GM23338 (cell line): ENCODE measurements around the gene OTUD5. TPM values are rescaled to one million over a fixed set of nuclear protein-coding genes. Genes with fewer than 3 reads are reported as not detected.
A peak's percentile ranks its signal among the peaks of the same experiment; 100 is the strongest.

Experiments used
- ATAC-seq: fragments of 200-7000 bp; cut with Tn5 transposase; 3 replicates; pipeline ENCODE4 v1.9.1; 2020
- DNase-seq: peaks from one replicate; pipeline ENCODE4 v3.0.0-alpha.2; 2015; ENCODE audit warnings: low spot score
- H2AFZ ChIP-seq: fragments of 200-600 bp; sonication (generic); 2 replicates; pipeline ENCODE4 v1.8.0; 2016; ENCODE audit warnings: antibody characterized with exemption, mild to moderate bottlenecking, moderate library complexity
- H3F3A ChIP-seq: fragments of 200-600 bp; sonication (generic); replicated peaks from 2 replicates; pipeline ENCODE4 v1.8.0; 2017; ENCODE audit warnings: antibody characterized with exemption, mixed run types, low read depth
- H3K27ac ChIP-seq: fragments of 200-600 bp; sonication (generic); 2 replicates; pipeline ENCODE4 v1.6.1; 2016; ENCODE audit warnings: low read depth
- H3K27me3 ChIP-seq: fragments of 200-600 bp; sonication (generic); 2 replicates; pipeline ENCODE4 v1.8.0; 2016; ENCODE audit warnings: mild to moderate bottlenecking, mixed run types, moderate library complexity; ENCODE audit not compliant: insufficient read depth
- H3K36me3 ChIP-seq: fragments of 200-600 bp; sonication (generic); 2 replicates; pipeline ENCODE4 v1.8.0; 2016; ENCODE audit warnings: mild to moderate bottlenecking; ENCODE audit not compliant: insufficient read depth
- H3K4me1 ChIP-seq: fragments of 200-600 bp; sonication (generic); 2 replicates; pipeline ENCODE4 v1.8.0; 2016; ENCODE audit warnings: mild to moderate bottlenecking, moderate library complexity; ENCODE audit not compliant: insufficient read depth
- H3K4me2 ChIP-seq: fragments of 200-600 bp; sonication (generic); 2 replicates; pipeline ENCODE4 v1.7.1; 2017; ENCODE audit warnings: mixed run types
- H3K4me3 ChIP-seq: fragments of 200-600 bp; sonication (generic); 2 replicates; pipeline ENCODE4 v1.6.1; 2016; ENCODE audit warnings: mixed run types
- H3K79me2 ChIP-seq: fragments of 200-600 bp; sonication (generic); replicated peaks from 2 replicates; pipeline ENCODE4 v1.8.0; 2017; ENCODE audit warnings: mild to moderate bottlenecking; ENCODE audit not compliant: insufficient read depth
- H3K9me2 ChIP-seq: fragments of 200-600 bp; sonication (generic); 2 replicates; pipeline ENCODE4 v1.8.0; 2017; ENCODE audit not compliant: insufficient read depth
- H4K20me1 ChIP-seq: fragments of 200-600 bp; sonication (generic); replicated peaks from 2 replicates; pipeline ENCODE4 v1.8.0; 2017; ENCODE audit warnings: mild to moderate bottlenecking; ENCODE audit not compliant: insufficient read depth
- H3K27ac Mint-ChIP-seq: 2 replicates; pipeline ENCODE4 v1.8.0; 2020; ENCODE audit warnings: inconsistent platforms, mild to moderate bottlenecking, moderate library complexity, mixed read lengths
- H3K27me3 Mint-ChIP-seq: 3 replicates; pipeline ENCODE4 v1.8.0; 2022; ENCODE audit warnings: low read depth, mild to moderate bottlenecking, moderate library complexity, mixed read lengths, inconsistent platforms; ENCODE audit not compliant: insufficient read depth, poor library complexity
- H3K36me3 Mint-ChIP-seq: 3 replicates; pipeline ENCODE4 v1.8.0; 2021; ENCODE audit warnings: low read depth, mild to moderate bottlenecking, inconsistent platforms, moderate library complexity, mixed read lengths
- H3K4me1 Mint-ChIP-seq: 3 replicates; pipeline ENCODE4 v1.8.0; 2020; ENCODE audit warnings: mild to moderate bottlenecking, inconsistent platforms, mixed read lengths
- H3K4me3 Mint-ChIP-seq: 3 replicates; pipeline ENCODE4 v1.8.0; 2021; ENCODE audit warnings: moderate library complexity, mild to moderate bottlenecking, inconsistent platforms, mixed read lengths
- H3K9me3 Mint-ChIP-seq: 3 replicates; pipeline ENCODE4 v1.8.0; 2020; ENCODE audit warnings: moderate library complexity, mild to moderate bottlenecking, inconsistent platforms, mixed read lengths
- EZH2 ChIP-seq: fragments of 200-600 bp; sonication (generic); IDR thresholded peaks from one replicate; pipeline ENCODE4 v1.8.0; 2017; ENCODE audit warnings: antibody characterized with exemption, mild to moderate bottlenecking, low read depth; ENCODE audit not compliant: unreplicated experiment
- EZH2phosphoT487 ChIP-seq: fragments of 200-600 bp; sonication (generic); IDR thresholded peaks from one replicate; pipeline ENCODE4 v1.8.1; 2018; ENCODE audit warnings: antibody characterized with exemption; ENCODE audit not compliant: unreplicated experiment
- STAT1 ChIP-seq: IDR thresholded peaks from one replicate; pipeline ENCODE4 v1.6.1; 2016; ENCODE audit warnings: antibody characterized with exemption; ENCODE audit not compliant: unreplicated experiment
- polyA plus RNA-seq: library from polyadenylated mRNA; unstranded; fragments of >200 nt; fragmentation: Nextera tagmentation; extraction: Ambion mirVana; gene quantifications from 2 replicates; pipeline ENCODE4 v1.2.1, GENCODE V29; 2016
- total RNA-seq: library from RNA; depleted of rRNA; stranded (reverse); fragments of >200 nt; shearing (Covaris generic); gene quantifications from 2 replicates; pipeline ENCODE4 v1.2.3, GENCODE V29; 2014
- TF ChIP-seq, protein P1 (sequence below), 2 experiments: fragments of 200-600 bp in 1 of 2; sonication (generic) in 1 of 2; conservative IDR thresholded peaks; 2 replicates each; pipeline versions ENCODE4 v1.5.1 to v1.6.1; 2016 to 2017; ENCODE audit warnings: antibody characterized with exemption in 2 of 2, low read depth in 2 of 2, mild to moderate bottlenecking in 2 of 2, moderate library complexity in 1 of 2
- TF ChIP-seq, protein P2 (sequence below): fragments of 250-450 bp; sonication (Bioruptor Pico); IDR thresholded peaks from 2 replicates; pipeline ENCODE4 v1.5.0; 2020; ENCODE audit warnings: mild to moderate bottlenecking, moderate library complexity

OTUD5 gene
- total and polyA plus RNA-seq, 2 experiments from 2014 or later: 23.5 to 56.5 TPM

DNA sequence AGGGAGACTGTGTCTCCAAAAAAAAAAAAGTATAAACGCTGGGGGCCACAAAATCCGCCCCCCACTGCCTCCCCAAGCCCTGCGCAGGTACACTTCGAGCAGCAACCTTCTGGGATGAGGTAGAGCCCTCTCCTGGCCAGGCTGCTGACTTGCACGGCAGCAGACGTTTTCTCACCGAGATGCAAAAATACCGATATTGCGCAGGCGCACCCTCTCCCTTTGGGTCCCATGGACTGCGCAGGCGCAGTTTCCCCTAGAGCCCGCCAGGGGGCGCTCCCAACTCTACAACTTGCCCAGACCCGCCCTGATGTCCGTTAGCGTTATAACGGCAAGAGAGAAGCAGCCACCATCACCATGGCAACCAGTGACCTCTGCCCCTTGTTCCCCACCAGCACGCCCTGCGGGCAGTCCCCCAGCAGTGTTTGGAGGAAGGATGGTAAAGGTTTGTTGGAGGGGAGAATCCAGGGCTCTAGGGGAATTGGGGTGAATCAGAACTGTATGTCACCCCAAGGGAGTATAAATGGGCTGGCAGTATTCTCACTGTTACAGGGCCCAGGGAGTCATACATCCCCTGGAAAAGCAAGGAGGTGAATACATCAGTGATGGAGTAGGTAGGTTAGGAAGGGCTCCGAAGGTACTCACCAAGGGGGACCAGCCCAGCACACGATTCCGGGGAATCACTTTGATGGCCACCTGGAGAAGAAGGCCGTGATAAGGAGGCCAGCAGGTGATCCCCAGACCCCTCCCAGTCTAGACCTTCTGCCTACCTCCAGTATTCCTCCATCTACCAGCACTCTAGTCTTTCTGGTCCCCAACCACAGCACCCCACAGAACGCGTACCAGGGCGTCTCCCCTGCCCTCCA, 40.0 kb downstream of the OTUD5 start:
- H3K79me2 ChIP-seq: peaks cover 56% of the 10 kb centered on the region
- H3K9me3 Mint-ChIP-seq: peaks cover 7% of the 10 kb centered on the region
- peaks cover 13% of the 10 kb centered on the region for H4K20me1 ChIP-seq
- peaks cover 18% of the 10 kb centered on the region for H3K27me3 Mint-ChIP-seq
- ATAC-seq (peak; percentile 33), DNase-seq (peak; percentile 89)
- peaks cover 43% of the 10 kb centered on the region for H3F3A ChIP-seq
- no peaks in the 10 kb centered on the region for H3K9me2 ChIP-seq
- peaks cover 47% of the 10 kb centered on the region for H3K4me1 Mint-ChIP-seq
- H3K36me3 ChIP-seq: peaks cover 34% of the 10 kb centered on the region; the same call in 1 of the 2 replicates
- peak overlapping the region; percentile 98 for H3K4me3 Mint-ChIP-seq
- peaks cover 37% of the 10 kb centered on the region; the same call in 1 of the 2 replicates for H3K4me1 ChIP-seq
- peak overlapping the region; percentile 72 for H3K27ac ChIP-seq
- peak overlapping the region; percentile 87 for H3K4me3 ChIP-seq
- no peak overlapping the region for H2AFZ ChIP-seq
- H3K27ac Mint-ChIP-seq: peak overlapping the region; percentile 95
- no peaks in the 10 kb centered on the region for H3K27me3 ChIP-seq
- H3K4me2 ChIP-seq: peak overlapping the region; percentile 79
- TF ChIP-seq, protein P1, sequence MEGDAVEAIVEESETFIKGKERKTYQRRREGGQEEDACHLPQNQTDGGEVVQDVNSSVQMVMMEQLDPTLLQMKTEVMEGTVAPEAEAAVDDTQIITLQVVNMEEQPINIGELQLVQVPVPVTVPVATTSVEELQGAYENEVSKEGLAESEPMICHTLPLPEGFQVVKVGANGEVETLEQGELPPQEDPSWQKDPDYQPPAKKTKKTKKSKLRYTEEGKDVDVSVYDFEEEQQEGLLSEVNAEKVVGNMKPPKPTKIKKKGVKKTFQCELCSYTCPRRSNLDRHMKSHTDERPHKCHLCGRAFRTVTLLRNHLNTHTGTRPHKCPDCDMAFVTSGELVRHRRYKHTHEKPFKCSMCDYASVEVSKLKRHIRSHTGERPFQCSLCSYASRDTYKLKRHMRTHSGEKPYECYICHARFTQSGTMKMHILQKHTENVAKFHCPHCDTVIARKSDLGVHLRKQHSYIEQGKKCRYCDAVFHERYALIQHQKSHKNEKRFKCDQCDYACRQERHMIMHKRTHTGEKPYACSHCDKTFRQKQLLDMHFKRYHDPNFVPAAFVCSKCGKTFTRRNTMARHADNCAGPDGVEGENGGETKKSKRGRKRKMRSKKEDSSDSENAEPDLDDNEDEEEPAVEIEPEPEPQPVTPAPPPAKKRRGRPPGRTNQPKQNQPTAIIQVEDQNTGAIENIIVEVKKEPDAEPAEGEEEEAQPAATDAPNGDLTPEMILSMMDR (conservative IDR thresholded peaks at IDR 0.05; ENCODE audit: low read depth in 2 of 2): peak; percentile 63 to 72
- TF ChIP-seq EZH2 (no peak), EZH2phosphoT487 (no peak), STAT1 (no peak)
- TF ChIP-seq, protein P2, sequence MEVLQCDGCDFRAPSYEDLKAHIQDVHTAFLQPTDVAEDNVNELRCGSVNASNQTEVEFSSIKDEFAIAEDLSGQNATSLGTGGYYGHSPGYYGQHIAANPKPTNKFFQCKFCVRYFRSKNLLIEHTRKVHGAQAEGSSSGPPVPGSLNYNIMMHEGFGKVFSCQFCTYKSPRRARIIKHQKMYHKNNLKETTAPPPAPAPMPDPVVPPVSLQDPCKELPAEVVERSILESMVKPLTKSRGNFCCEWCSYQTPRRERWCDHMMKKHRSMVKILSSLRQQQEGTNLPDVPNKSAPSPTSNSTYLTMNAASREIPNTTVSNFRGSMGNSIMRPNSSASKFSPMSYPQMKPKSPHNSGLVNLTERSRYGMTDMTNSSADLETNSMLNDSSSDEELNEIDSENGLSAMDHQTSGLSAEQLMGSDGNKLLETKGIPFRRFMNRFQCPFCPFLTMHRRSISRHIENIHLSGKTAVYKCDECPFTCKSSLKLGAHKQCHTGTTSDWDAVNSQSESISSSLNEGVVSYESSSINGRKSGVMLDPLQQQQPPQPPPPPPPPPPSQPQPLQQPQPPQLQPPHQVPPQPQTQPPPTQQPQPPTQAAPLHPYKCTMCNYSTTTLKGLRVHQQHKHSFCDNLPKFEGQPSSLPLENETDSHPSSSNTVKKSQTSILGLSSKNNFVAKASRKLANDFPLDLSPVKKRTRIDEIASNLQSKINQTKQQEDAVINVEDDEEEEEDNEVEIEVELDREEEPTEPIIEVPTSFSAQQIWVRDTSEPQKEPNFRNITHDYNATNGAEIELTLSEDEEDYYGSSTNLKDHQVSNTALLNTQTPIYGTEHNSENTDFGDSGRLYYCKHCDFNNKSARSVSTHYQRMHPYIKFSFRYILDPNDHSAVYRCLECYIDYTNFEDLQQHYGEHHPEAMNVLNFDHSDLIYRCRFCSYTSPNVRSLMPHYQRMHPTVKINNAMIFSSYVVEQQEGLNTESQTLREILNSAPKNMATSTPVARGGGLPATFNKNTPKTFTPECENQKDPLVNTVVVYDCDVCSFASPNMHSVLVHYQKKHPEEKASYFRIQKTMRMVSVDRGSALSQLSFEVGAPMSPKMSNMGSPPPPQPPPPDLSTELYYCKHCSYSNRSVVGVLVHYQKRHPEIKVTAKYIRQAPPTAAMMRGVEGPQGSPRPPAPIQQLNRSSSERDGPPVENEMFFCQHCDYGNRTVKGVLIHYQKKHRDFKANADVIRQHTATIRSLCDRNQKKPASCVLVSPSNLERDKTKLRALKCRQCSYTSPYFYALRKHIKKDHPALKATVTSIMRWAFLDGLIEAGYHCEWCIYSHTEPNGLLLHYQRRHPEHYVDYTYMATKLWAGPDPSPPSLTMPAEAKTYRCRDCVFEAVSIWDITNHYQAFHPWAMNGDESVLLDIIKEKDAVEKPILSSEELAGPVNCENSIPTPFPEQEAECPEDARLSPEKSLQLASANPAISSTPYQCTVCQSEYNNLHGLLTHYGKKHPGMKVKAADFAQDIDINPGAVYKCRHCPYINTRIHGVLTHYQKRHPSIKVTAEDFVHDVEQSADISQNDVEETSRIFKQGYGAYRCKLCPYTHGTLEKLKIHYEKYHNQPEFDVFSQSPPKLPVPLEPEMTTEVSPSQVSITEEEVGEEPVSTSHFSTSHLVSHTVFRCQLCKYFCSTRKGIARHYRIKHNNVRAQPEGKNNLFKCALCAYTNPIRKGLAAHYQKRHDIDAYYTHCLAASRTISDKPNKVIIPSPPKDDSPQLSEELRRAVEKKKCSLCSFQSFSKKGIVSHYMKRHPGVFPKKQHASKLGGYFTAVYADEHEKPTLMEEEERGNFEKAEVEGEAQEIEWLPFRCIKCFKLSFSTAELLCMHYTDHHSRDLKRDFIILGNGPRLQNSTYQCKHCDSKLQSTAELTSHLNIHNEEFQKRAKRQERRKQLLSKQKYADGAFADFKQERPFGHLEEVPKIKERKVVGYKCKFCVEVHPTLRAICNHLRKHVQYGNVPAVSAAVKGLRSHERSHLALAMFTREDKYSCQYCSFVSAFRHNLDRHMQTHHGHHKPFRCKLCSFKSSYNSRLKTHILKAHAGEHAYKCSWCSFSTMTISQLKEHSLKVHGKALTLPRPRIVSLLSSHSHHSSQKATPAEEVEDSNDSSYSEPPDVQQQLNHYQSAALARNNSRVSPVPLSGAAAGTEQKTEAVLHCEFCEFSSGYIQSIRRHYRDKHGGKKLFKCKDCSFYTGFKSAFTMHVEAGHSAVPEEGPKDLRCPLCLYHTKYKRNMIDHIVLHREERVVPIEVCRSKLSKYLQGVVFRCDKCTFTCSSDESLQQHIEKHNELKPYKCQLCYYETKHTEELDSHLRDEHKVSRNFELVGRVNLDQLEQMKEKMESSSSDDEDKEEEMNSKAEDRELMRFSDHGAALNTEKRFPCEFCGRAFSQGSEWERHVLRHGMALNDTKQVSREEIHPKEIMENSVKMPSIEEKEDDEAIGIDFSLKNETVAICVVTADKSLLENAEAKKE (CRISPR knock-in tag): no peak
- peaks cover 68% of the 10 kb centered on the region for H3K36me3 Mint-ChIP-seq
